GM18520 (cell line): Measurements from ENCODE around the gene STAG1.
"Not testable (repeated sequence)": the region's sequence is repeated elsewhere in the genome, so short reads cannot be mapped to it uniquely, and the experiment has no call there.

Experiments used
- ATAC-seq: cut with Tn5 transposase; IDR thresholded peaks from one replicate; pipeline ENCODE4 v1.9.1; 2021; ENCODE audit not compliant: unreplicated experiment

The STAG1 gene

DNA sequence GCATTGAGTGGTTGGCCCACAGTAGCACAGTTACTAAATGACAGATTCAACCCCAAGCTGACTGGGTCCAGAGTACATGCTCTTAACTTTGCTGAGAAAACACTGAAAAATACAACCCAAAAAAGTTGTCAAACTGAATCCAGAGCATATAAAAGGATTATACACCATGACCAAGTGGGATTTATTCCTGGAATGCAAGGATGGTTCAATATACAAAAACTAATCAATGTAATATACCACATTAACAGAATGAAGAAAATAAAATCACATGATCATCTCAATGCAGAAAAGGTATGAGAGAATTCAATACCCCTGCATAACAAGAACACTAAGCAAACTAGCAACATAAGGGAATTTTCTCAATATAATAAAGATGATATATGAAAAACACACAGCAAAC lies 98.5 kb downstream of the STAG1 start:
- no peak for ATAC-seq

DNA sequence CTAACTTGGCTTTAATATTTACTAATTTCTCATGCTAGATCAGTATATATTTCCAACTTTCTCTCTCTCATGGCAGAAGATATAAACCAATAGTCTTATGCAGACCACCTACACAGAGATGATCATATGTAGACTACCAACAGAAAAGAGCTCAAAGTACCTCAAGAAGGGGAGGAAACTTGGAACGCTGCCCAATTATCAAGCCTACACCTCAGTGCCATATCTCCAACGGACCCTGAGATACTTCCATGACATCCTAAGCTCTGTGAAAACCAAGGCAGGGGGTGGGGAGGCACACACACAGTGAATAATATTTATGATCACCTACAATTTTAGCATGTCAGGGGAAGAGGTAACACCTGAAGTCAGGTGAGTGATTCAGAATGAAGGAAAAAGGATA lies 100.6 kb downstream of the STAG1 start:
- ATAC-seq = no peak

DNA sequence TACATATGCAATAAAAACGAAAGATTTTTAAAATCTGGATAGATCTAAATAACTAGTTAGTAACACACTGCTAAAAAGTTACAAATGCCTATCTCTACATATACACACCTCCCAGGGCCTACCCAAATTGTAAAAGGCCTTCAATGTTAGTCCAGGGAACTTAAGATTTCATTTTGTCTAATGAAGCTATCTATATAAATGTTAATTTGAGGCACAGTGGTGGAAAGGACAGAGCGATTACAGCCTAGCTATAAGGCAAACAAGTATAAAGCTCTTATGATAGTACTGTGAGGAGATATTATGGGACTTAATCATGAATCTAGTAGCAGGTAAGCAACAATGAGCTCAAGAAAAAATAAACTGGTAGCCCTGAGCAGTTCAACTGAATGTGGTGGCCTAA lies 101.7 kb downstream of the STAG1 start:
- no peak for ATAC-seq

DNA sequence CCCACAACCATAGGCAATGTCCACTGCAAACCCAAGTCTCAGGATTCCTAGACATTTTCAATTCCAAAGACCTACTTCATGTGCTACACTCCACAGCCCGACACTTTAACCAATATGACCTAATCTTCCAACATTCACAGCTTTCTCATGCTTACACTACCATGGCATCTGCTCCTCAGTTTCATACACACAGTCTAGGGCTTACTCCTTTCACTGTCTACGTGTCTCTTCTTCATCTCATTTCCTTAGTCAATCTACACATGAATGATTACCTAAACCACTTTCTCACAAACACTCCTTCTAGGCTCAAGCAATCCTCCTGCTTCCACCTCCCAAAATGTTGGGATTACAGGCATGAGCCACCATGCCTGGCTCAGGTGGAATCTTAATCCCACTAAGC lies 106.3 kb downstream of the STAG1 start:
- ATAC-seq = no peak

DNA sequence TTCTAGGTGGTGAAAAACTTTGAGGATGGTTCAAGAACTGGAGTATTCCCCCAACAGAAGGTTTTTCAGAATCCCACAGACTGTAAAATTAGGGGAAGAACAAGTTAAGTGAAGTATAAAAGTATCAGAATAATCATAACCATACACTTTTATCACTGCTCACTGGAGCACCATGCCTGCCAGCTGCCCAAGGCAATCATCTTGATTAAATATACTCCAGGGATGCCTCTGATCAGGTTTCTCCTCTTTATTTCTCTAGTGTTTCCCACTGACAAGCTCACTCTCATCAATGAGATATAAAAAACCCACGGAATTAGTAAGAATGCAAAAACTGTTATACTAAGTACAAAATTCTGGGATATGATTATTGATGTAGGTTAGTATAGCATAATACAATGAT lies 108.0 kb downstream of the STAG1 start:
- ATAC-seq = no peak

DNA sequence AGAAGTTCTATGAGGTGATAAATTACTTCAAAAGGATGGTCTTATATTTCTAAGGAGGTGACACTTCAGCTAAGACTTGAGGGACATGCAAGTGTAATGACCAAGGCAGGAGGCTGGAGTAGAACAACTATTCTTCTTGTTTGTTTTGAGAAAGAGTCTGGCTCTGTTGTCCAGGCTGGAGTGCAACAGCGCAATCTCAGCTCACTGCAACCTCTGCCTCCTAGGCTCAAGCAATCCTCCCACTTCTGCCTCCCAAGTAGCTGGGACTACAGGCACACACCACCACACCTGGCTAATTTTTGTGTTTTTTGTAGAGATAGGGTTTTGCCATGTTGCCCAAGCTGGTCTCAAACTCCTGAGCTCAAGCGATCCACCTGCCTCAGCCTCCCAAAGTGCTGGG lies 108.8 kb downstream of the STAG1 start:
- ATAC-seq = not testable (repeated sequence)

DNA sequence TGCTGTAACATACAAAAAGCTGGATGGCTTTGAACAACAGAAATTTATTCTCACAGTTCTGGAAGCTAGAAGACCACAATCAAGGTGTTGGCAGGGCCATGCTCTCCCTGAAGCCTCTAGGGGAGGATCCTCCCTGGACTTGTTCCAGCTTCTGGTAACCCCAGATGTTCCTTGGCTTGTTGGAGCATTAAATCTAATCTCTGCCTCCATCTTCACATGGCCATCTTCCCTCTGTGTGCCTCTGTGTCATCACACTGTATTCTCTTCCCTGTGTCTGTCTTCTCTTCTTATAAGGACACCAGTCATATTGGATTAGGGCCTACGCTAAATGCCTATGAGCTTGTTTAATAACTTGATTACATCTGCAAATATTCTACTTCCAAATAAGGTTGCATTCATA lies 109.5 kb downstream of the STAG1 start:
- no peak for ATAC-seq

DNA sequence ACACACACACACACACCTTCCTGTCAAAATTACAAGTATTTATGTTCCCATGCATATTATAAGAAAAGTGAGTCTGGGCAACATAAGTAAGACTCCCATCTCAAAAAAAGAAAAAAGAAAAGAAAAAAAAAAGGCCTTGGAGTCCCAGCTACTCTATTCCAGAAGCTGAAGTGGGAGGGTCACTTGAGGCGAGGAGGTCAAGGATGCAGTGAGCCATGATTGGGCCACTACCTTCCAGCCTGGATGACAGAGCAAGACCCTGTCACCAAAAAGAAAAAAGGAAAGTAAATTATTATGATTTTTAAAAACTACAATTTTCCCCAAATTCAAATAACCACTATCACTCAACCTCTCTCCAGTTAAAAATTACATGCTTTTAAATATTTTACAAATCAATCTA lies 113.1 kb downstream of the STAG1 start:
- ATAC-seq = no peak

DNA sequence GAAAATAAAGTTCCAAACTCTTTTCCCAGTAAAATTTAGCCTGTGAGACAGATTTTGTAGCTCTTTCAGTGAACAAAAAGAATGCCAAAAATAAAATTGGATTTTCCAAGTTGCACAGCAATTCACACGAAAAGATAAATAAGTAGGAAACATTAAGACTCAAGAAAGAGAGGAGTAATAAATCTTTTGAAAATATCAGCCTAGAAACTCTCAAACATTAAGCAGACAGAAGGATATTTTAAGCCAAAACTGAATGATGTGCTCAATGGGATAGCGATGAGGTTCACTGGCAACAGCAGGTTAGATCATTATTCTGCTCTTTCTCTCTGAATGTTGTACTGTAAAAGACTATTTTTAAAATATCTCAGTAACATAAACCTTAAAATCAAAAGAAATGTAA lies 115.0 kb downstream of the STAG1 start:
- no peak for ATAC-seq

DNA sequence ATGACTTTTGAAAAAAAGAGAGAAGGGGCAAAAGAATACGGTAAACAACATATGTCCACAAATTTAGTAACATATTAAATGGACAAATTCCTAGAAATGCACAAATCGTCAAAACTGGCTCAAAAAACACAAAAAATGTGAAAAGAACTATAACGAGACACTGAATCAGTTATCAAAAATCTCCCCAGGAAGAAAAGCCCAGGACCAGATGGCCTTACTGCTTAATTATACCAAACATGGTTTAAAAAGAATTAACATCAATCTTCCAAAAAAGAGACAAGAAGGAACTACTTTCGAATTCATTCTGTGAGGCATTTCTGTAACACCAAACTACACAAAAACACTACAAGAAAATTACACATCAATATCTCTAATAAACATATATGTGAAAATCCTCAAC lies 117.4 kb downstream of the STAG1 start:
- ATAC-seq = no peak

DNA sequence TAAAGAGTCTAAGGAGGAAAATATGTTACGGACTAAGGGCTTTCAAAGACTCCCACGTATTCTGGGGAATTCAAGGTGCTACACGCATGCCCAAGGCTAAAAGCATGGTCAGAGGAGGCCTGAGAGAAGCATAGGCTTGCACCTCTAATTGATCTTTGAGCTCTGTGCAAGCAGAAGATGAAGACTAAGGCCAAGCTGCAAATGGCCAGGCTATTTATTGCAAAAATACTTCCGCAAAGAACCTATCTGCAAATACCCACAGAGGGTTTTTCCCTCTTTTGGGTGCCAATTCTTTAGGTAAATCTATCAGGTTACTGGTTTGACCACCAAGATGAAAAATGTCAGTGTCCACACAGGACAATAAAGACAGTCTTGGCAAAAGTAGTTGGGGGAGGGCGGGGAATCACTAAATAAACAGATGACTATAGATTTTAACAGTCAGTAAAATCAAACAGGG lies 119.5 kb downstream of the STAG1 start:
- no peak for ATAC-seq

DNA sequence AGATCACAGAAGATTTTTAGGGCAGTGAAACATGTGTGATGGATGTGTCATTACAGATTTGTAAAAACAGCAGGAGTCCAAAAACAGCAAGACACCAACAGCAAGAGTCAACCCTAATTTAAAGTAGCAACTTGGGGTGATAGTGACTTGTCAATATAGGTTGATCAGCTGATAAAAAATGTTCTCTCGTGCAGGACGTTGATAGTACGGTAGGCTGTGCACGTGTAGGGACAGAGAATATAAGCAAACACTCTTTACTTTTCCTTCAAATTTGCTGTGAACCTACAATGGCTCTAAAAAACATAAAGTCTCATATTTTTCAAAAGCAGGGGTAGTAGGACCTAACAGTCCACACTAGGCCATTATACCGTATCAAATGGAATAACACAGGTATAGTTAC lies 120.8 kb downstream of the STAG1 start:
- no peak for ATAC-seq

DNA sequence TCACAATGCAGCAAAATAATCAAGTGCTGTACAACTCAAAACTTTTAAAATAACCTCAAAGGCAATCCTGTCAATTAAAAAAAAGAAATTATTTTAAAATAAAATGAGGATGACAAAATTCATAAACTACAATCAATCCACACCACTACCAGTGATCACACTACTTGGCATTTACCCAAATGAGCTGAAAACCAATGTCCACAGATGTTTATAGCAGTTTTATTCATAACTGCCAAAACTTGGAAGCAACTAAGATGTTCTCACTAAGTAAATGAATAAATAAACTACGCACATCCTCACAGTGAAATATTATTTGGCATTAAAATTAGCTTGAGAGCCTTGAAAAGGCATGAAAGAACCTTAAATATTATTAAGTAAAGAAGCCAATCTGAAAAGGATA lies 121.3 kb downstream of the STAG1 start:
- no peak for ATAC-seq

DNA sequence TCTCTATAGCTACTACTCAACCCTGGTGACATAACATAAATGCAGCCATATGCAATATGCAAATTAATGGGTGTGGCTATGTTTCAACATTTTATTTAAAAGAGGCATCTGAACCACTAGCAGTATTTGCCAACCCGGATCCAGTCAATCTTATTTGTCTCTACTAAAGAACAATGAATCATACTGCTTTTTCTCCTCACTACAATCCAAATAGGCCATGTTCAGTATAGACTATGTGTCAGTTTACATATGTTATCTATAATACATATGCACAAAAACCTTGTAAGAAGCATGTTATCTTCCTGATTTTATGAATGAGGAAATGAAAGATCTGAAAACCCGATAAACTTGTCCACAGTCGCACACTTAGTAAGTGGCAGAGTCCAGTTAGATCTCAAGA lies 125.7 kb downstream of the STAG1 start:
- ATAC-seq = no peak

DNA sequence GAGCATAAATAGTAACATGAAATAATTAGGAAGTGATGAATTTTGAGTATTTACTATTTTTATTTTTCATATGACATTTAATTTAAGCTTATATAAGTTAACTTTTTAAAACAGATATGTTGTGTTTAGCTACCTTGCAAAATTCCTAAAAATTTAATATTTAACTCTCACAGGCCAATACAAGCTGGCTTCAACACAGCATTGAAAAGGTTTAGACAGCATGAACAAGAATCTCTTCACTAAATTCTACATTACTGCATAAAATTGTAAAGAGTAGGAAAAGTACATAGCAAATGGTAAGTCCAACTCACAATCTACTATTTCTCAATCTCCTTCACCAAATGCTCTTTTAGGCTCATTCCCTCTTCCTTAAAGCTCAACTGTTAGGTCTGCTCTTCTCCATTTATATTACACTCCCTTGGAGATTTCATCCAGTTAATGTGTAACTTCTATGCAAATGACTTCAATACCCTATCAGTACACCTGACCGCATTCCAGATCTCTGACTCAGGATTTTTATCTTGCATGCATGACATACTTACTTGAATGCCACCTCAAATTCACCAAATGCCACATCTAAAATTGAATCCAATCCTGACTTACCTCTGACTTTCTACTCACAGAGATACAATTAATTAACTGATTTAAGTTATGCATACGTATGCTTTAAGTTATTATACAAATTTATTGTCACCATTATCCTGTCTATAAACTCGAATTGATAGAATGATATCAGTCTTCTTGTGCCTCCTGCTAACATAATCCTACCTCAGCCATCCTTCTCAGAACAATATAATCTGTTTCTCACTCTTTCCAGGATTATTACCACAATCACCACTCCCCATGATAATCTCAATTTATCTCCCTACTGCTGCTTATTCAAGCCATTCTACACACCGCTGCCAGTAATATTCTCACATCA lies 127.0 kb downstream of the STAG1 start:
- ATAC-seq = no peak

DNA sequence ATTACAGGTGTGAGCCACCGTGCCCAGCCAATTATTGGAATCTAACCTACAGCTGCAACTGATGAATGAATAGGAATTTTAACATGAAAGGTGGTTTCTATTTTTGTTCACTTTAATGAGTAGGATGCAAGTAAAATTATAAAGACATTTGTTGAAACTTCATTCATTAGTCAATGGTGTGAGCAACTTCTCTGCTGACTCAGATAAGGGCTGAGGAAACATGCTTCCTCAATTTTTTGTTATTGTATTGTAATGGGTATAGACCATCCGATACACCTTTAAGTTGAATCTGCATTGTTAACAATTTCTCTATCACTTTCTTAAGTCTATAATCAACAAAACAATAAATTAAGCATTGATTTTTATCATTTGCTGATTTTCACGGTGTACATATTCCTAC lies 127.8 kb downstream of the STAG1 start:
- no peak for ATAC-seq

DNA sequence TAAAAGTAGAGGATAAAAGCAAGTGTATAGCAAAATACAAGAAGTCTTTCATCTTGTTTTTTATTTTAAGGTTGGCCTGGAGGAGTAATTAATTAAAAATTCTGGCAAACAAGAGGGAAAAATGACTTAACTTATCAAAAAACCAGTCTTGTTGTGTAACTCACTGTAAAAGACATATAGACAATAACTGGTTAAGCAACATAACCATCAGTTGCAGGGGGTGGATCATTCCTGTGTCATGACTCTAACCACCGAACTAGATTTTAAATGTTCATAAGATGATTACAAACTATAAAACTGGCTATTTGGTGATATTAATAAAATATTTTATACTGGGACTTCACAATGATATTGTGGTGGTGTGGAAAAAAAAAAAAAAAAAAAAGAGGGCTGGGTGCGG lies 130.6 kb downstream of the STAG1 start:
- no peak for ATAC-seq

DNA sequence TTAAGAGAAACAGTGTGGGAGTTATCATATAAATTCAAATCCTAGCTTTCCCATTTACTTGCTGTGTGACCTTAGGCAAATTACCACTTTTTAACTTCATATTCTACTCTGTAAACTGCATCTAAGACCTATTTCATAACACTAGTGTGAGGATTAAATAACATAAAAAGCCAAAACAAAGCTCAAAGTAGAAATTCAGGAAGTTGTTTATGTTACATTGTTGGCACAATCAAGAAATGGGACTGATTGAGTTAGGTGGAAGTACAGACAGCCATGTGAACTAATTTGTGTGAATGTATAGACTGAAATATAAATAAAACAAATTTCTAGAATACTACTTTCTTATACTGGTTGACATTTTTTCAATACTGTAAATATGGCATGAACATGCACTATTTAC lies 131.7 kb downstream of the STAG1 start:
- ATAC-seq = no peak

DNA sequence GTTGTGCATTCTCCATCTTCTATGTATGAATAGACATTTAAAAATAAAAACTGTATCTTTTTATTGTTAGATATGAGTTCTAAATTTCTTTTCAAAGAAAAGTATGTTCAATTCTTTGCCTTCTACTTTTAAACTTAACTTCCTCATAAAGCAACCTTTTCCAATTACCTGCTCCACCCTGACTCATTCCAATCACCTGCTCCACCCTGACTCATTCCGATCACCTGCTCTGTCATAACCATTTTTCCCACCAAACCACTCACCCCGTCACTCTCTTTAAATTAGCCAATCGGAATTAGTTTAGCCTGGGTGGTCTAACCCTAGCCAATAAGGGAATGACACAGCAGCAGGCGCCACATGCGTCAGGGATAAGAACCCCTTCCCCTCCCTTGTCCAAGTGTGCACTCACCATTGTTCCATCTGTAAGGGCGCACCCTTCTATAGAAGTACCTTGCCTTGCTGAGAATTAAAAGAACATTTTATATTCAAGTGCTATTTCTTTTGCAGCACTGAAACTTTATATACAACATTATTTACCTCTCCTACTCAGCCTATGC lies 134.1 kb downstream of the STAG1 start:
- not testable (repeated sequence) for ATAC-seq

DNA sequence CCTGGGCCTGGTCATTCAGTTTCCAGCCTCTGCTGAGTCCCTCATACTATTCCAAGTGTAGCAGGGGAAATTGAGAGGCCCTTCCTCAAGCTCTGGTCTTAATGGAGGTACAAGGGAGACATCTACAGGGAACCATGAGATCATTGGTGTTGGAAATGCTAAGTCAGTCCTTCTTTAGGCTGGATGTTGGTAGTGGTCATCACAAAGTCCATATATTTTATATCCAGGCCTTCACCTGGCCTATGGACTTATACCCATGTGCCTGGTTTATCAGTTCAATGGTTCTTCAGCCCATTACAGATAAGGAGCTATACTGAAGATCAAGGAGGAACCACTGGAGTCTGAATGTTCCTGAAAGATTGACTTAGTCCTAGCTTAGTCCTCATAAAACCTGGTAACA lies 135.0 kb downstream of the STAG1 start:
- no peak for ATAC-seq

DNA sequence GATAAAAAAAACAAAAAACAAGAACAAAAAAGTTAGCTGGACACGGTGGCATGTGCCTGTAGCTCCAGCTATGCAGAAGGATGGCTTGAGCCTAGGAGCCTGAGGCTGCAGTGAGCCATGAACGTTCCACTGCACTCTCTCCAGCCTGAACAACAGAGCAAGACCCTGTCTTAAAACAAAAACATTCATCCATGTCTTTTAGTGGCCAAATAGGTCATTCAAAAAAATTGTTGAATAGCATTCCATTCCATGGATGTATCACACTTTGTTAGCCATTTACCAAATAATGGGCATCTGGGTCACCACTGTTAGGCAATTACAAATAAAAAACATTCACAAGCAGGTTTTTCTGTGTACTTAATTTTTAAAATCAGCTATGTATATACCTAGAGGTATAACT lies 139.7 kb downstream of the STAG1 start:
- no peak for ATAC-seq

DNA sequence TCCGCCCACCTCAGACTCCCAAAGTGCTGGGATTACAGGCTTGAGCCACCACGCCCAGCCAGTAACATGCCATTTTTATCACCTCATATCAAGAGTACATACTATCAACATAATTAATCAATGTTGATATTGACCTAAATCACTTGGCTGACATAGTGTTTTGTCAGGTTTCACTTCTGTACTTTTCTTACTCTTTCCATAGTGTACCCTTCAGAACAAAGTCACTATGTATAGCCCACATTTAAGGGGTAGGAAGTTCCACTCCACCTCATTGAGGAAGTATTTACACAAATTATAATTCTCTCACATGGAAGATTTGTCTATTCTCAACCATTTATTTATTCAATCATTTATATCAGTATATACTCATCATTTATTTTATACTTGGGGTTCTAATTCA lies 145.2 kb downstream of the STAG1 start:
- no peak for ATAC-seq

DNA sequence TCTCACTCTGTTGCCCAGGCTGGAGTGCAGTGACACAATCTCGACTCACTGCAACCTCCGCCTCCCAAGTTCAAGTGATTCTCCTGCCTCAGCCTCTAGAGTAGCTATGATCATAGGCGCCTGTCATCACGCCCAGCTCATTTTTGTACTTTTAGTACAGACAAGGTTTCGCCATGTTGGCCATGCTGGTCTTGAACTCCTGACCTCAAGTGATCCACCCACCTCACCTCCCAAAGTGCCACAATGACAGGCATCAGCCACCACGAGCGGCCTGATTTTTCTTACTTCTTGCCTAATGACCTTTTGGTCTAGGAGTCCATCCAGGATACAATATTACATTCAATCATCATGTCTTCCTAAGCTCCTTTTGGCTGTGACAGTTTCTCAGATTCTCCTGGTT lies 146.0 kb downstream of the STAG1 start:
- ATAC-seq = not testable (repeated sequence)
